Coronary artery (tissue), 2 donors: Measurements from ENCODE around the gene TRHDE.
"Not testable (repeated sequence)": the region's sequence is repeated elsewhere in the genome, so short reads cannot be mapped to it uniquely, and the experiment has no call there.

Experiments
- DNase-seq: peaks from one replicate; pipeline ENCODE4 v3.0.0-alpha.2; 2017; ENCODE audit warnings: low spot score
- H3K27ac ChIP-seq, 2 donors: fragments of 200-600 bp; sonication (generic); one replicate each; pipeline ENCODE4 v1.5.1; 2016 to 2019
- H3K4me3 ChIP-seq: fragments of 200-600 bp; sonication (generic); 2 replicates; pipeline ENCODE4 v1.5.1; 2016; ENCODE audit warnings: mild to moderate bottlenecking, moderate library complexity
- CTCF ChIP-seq: fragments of 200-600 bp; sonication (generic); IDR thresholded peaks from one replicate; pipeline ENCODE4 v1.5.1; 2019; ENCODE audit warnings: antibody characterized with exemption

TRHDE gene

DNA sequence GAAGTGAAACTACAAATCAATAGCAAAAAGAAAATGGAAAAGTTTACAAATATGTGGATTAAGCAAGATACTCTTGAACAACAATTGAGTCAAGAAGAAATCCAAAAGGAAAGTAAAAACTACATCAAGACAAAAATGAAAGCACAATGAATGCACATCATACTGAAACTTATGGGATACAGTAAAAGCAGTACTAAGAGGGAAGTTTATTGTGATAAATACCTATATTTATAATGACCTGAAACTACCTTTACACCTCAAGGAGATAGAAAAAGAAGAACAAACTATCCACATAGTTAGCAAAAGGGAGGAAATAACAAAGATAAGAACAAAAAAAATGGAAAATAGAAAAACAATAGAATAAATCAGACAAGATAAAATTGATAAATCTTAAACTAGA lies 375.0 kb downstream of the TRHDE start:
- Histone ChIP-seq H3K27ac (no peak overlapping the region), H3K4me3 (no peak overlapping the region)
- no peak for DNase-seq
- TF ChIP-seq CTCF: no peak

DNA sequence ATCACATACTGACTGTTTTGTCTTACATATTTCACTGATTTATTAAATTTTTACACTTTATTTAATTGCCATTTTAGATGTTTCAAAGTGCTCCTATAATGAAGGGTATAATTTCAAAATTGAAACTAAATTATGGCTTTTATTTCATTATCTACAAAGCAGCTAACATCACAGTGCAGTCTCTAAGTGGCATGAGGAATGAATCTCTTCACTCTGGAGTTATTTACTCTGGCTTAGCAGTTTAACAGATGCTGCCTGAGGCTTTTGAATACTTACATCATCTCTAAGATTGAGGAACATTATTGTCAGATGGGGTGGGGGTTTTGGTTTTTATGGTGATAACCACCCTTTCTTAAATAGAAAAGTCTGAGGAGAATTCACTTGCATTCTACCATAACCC lies 386.4 kb downstream of the TRHDE start:
- DNase-seq: no peak
- no peak overlapping the region for H3K27ac ChIP-seq
- TF ChIP-seq CTCF: no peak
- no peak overlapping the region for H3K4me3 ChIP-seq

DNA sequence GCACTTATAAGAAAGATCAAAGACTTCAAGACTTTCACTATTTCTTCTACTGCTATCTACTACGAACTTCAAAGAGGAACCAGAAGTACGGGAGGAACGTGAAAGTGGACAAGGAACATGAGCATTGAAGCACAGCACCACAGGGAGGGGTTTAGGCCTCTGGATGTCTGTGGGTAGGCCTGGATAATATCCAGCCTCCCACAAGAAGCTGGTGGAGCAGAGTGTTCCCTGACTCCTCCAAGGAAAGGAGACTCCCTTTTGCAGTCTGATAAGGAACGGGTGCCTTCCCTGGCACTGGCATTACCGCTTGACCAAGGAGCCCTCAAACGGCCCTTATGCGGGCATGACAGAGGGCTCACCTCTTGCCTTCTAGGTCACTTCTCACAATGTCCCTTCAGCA lies 388.0 kb downstream of the TRHDE start:
- DNase-seq, H3K27ac ChIP-seq, H3K4me3 ChIP-seq: not testable (repeated sequence)

DNA sequence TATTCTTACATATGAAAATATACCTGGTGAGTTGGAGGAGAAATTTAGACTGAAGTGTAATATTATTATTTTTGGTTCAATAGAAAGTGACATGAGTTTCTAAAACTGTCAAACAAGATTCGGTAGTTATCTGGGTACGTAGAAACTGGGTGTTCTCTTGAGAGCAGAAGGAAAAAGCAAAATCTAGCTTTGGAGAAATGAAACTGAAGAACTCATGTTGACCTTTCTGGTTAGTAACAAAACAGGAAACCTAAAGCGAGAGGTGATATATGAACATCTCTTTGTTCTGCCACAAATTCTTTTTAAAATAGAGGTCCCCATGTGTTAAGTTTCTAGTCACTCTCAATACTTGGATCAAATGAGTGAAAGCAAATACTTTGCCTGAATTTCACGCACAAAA lies 401.7 kb downstream of the TRHDE start:
- TF ChIP-seq CTCF: no peak
- DNase-seq: no peak

DNA sequence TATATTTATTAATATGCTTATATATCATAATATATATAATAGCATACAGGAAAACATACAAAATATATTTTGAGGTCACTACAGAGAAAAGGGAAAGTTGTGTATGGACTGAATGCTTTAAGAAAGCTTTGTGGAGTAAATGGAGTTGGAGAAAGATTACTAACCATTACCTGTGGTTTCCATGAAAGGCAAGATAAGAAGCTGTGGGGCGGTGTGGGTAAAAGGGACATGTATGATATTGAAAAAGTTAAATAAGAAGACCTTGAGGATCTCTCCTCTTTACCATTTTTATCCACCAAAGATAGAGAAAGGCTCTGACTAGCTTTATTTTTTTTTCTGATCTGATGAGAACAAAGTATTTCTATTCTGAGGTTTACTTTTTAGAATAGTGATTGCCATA lies 404.4 kb downstream of the TRHDE start:
- DNase-seq: no peak
- TF ChIP-seq CTCF: no peak
- no peak overlapping the region for H3K27ac ChIP-seq
- H3K4me3 ChIP-seq: no peak overlapping the region

More for the DNA sequence above, 401.7 kb downstream of the TRHDE start:
- no peak overlapping the region for H3K4me3 ChIP-seq
- no peak overlapping the region for H3K27ac ChIP-seq

- no peak overlapping the region for H3K27ac ChIP-seq
- no peak overlapping the region for H3K4me3 ChIP-seq
- TF ChIP-seq CTCF: no peak
- no peak for DNase-seq
Measured at GRCh38 chr12:72677139-72677538, 405.0 kb downstream of the TRHDE start.

DNA sequence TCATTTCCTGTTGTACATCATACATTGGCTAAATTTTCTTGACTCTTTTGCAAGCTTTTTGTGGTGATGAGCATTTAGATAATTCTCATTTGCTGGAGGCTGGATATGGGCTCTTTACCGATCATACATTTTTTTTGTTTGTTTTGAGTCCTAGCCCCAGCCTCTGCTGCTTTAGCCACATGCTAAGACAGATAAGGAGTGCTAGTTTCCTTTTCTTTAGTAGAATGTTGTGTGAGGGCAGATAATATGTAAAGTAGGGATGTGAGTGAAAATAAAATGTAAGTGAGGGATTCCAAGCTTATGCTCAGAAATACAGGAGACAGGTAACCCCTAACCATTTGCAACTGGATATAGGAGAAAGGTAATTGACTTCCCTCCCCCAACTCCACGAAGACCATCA lies 405.7 kb downstream of the TRHDE start:
- no peak overlapping the region for H3K4me3 ChIP-seq
- H3K27ac ChIP-seq: no peak overlapping the region
- no peak for DNase-seq
- TF ChIP-seq CTCF: no peak

DNA sequence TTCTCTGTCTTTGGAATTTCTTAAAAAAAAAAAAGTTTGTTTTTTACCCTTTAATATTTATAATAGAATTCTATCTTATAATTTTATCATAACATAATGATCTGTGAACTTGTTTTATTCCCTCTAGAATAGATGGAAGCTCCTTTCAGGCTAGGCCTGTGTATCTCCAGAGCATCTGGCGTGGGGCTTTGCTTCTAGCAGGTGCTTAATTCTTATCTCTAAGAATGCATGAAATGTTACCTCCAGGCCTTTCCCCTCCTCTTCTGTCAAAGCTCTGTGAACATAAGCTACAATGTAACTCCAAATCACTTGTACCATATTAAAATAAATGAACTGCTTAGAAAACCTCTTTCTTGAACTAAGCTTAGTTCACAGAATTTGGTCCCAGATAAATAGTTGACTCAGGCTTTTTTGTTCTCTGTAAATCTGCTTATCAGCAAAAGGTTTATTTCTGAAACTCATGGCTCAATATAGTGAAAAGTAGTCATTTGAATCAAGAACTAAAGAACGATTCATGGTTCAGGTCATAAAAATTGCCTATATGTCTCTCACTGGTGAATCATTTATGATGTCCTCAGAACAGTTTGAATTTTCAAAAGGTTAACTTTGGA lies 407.1 kb downstream of the TRHDE start:
- DNase-seq: no peak
- no peak for TF ChIP-seq CTCF

More for the DNA sequence above, 407.1 kb downstream of the TRHDE start:
- H3K4me3 ChIP-seq: no peak overlapping the region
- H3K27ac ChIP-seq: no peak overlapping the region
